ENCODE measurements around the gene DNLZ. TPM values are rescaled to one million over a fixed set of nuclear protein-coding genes. Genes with fewer than 3 reads are reported as not detected.

DNLZ gene
- total and polyA plus RNA-seq, 2 donors (not counting 1 experiment from before 2014, with no cell fraction given): 23.0 to 42.0 TPM

GRCh38 chr9:136367296-136368145, 4.0 kb upstream of the DNLZ start:
- ATAC-seq (ENCODE audit: low read depth) (no peak), DNase-seq (no peak)
- Histone ChIP-seq H3K4me3 (ENCODE audit: control extremely low read depth in 1 of 5, extremely low read depth in 1 of 5, insufficient read depth in 1 of 5, low read depth in 2 of 5, low read length in 4 of 5) (no peak overlapping the region), H3K79me2 (ENCODE audit: control insufficient read depth, insufficient read depth, low read length) (no peaks in the 10 kb centered on the region), H3K27ac (ENCODE audit: low read length in 2 of 2) (no peak overlapping the region), H3K9me3 (ENCODE audit: control extremely low read depth in 1 of 3, control insufficient read depth in 2 of 3, insufficient read depth in 1 of 3, low read length in 2 of 3) (peaks cover 0 to 10% (median 0%) of the 10 kb centered on the region in 3 donors), H3K9ac (ENCODE audit: low read length) (no peak overlapping the region), H4K20me1 (ENCODE audit: control insufficient read depth, insufficient read depth, low read length, poor library complexity, severe bottlenecking) (peaks cover 4% of the 10 kb centered on the region), H3K4me2 (replicated peaks; ENCODE audit: low read depth, low read length, poor library complexity, severe bottlenecking) (no peak overlapping the region), H3K4me1 (ENCODE audit: control insufficient read depth in 2 of 2, insufficient read depth in 2 of 2, low read length in 2 of 2) (peaks cover 9 to 15% of the 10 kb centered on the region in 2 donors), H3K27me3 (replicated peaks in 1 of 4; ENCODE audit: control extremely low read depth in 1 of 4, control insufficient read depth in 3 of 4, insufficient read depth in 4 of 4, low read length in 3 of 4) (no peaks in the 10 kb centered on the region), H3K36me3 (replicated peaks in 1 of 2; ENCODE audit: control extremely low read depth in 1 of 2, control insufficient read depth in 1 of 2, extremely low read depth in 1 of 2, insufficient read depth in 2 of 2, low read length in 1 of 2) (no peaks in the 10 kb centered on the region), H2AFZ (ENCODE audit: insufficient read depth, low read depth, low read length, poor library complexity, severe bottlenecking) (no peak overlapping the region)
- no peak overlapping the region for H3K27ac Mint-ChIP-seq
- WGBS (ENCODE audit: insufficient coverage): 95% methylated on average over 40 of the region's 45 CpGs
- peaks cover 10% of the 10 kb centered on the region for H3K4me1 Mint-ChIP-seq
- no peaks in the 10 kb centered on the region for H3K27me3 Mint-ChIP-seq
- intact Hi-C loops (cut with micrococcal nuclease): no loop called here
- POLR2A ChIA-PET: no interaction called here
- H3K4me3 Mint-ChIP-seq: no peak overlapping the region
- H3K9me3 Mint-ChIP-seq (ENCODE audit: insufficient read depth): no peaks in the 10 kb centered on the region
- CTCF ChIA-PET: no interaction called here
- TF ChIP-seq EZH2 (IDR thresholded peaks at IDR 0.05; ENCODE audit: borderline replicate concordance, insufficient read depth, low read depth, low read length, poor library complexity, severe bottlenecking) (no peak), CTCF (IDR thresholded peaks at IDR 0.05) (no peak)

DNA sequence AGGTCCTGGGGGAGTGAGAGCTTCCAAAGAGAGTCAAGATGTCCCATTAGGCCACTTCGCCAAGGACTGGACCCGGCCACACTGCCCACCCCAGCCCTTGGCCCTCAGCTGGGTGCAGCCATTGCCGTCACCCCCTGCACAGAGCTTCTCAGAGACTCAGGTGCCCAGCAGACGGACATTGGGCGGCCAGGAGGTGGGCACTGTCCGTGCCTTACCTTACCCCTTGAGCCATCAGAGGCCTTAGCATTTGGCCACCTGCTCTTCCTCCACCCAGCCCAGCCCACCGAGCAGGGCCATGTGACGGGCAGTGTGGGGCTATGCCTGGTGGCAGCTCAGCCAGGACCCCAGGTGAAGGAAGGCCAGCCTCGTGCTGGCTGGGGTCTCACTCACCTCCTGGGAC, 3.3 kb upstream of the DNLZ start:
- H3K27me3 ChIP-seq (replicated peaks in 1 of 4; ENCODE audit: control extremely low read depth in 1 of 4, control insufficient read depth in 3 of 4, insufficient read depth in 4 of 4, low read length in 3 of 4): no peaks in the 10 kb centered on the region
- Mint-ChIP-seq H3K27me3 (no peaks in the 10 kb centered on the region), H3K27ac (no peak overlapping the region), H3K4me3 (no peak overlapping the region), H3K4me1 (peaks cover 10% of the 10 kb centered on the region), H3K9me3 (ENCODE audit: insufficient read depth) (no peaks in the 10 kb centered on the region)
- H3K36me3 ChIP-seq (replicated peaks in 1 of 2; ENCODE audit: control extremely low read depth in 1 of 2, control insufficient read depth in 1 of 2, extremely low read depth in 1 of 2, insufficient read depth in 2 of 2, low read length in 1 of 2): peaks cover 0 to 1% of the 10 kb centered on the region in 2 experiments
- no peak overlapping the region for H3K9ac ChIP-seq (ENCODE audit: low read length)
- H3K4me2 ChIP-seq (replicated peaks; ENCODE audit: low read depth, low read length, poor library complexity, severe bottlenecking): no peak overlapping the region
- ChIA-PET POLR2A (interaction anchor here (0.6 kb wide), 1 partner anchor 265 kb away, joined by 3 read pairs; no protein-coding TSS in a partner anchor), CTCF (no interaction called here)
- WGBS (ENCODE audit: insufficient coverage): 91% methylated on average over 9 of the region's 9 CpGs
- DNase-seq (no peak), ATAC-seq (ENCODE audit: low read depth) (no peak)
- peaks cover 0 to 10% (median 0%) of the 10 kb centered on the region in 3 donors for H3K9me3 ChIP-seq (ENCODE audit: control extremely low read depth in 1 of 3, control insufficient read depth in 2 of 3, insufficient read depth in 1 of 3, low read length in 2 of 3)
- no peak overlapping the region for H3K4me3 ChIP-seq (ENCODE audit: control extremely low read depth in 1 of 5, extremely low read depth in 1 of 5, insufficient read depth in 1 of 5, low read depth in 2 of 5, low read length in 4 of 5)
- no peaks in the 10 kb centered on the region for H3K79me2 ChIP-seq (ENCODE audit: control insufficient read depth, insufficient read depth, low read length)
- no peak for TF ChIP-seq EZH2 (IDR thresholded peaks at IDR 0.05; ENCODE audit: borderline replicate concordance, insufficient read depth, low read depth, low read length, poor library complexity, severe bottlenecking)
- no peak for TF ChIP-seq CTCF (IDR thresholded peaks at IDR 0.05)
- intact Hi-C loops (cut with micrococcal nuclease): no loop called here
- peaks cover 11% of the 10 kb centered on the region for H4K20me1 ChIP-seq (ENCODE audit: control insufficient read depth, insufficient read depth, low read length, poor library complexity, severe bottlenecking)
- no peak overlapping the region for H2AFZ ChIP-seq (ENCODE audit: insufficient read depth, low read depth, low read length, poor library complexity, severe bottlenecking)
- H3K27ac ChIP-seq (ENCODE audit: low read length in 2 of 2): no peak overlapping the region
- H3K4me1 ChIP-seq (ENCODE audit: control insufficient read depth in 2 of 2, insufficient read depth in 2 of 2, low read length in 2 of 2): peaks cover 5 to 10% of the 10 kb centered on the region in 2 donors
